Liver (tissue), 9 donors: ENCODE data around the gene CDH4. TPM values are rescaled to one million over a fixed set of nuclear protein-coding genes. Genes with fewer than 3 reads are reported as not detected.

Source experiments
- DNase-seq: peaks from one replicate; pipeline ENCODE4 v3.0.0-alpha.2; 2017; ENCODE audit warnings: low spot score
- H3K27ac ChIP-seq, 2 donors: one replicate each; pipeline ENCODE4 v1.7.0; 2013; ENCODE audit warnings: inconsistent platforms in 2 of 2, low read length in 2 of 2, control low read depth in 1 of 2, low read depth in 1 of 2, mild to moderate bottlenecking in 1 of 2
- H3K27me3 ChIP-seq, 4 donors: one replicate each; pipeline versions ENCODE4 v1.6.1 to v1.7.0; 2013; ENCODE audit warnings: low read length in 3 of 4, inconsistent platforms in 1 of 4, mild to moderate bottlenecking in 1 of 4, moderate library complexity in 1 of 4; ENCODE audit not compliant: control insufficient read depth in 4 of 4, insufficient read depth in 4 of 4
- H3K36me3 ChIP-seq, 4 donors: one replicate each; pipeline versions ENCODE4 v1.6.1 to v1.7.0; 2013; ENCODE audit warnings: low read length in 3 of 4, mild to moderate bottlenecking in 3 of 4, low read depth in 1 of 4, moderate library complexity in 1 of 4; ENCODE audit not compliant: control insufficient read depth in 4 of 4, insufficient read depth in 3 of 4
- H3K4me1 ChIP-seq, 4 donors: one replicate each; pipeline versions ENCODE4 v1.6.1 to v1.7.0; 2013; ENCODE audit warnings: low read length in 3 of 4, mild to moderate bottlenecking in 3 of 4, moderate library complexity in 1 of 4; ENCODE audit not compliant: control insufficient read depth in 4 of 4, insufficient read depth in 4 of 4
- H3K4me3 ChIP-seq, 3 donors: one replicate each; pipeline versions ENCODE4 v1.6.1 to v1.7.0; 2013; ENCODE audit warnings: low read length in 3 of 3, control low read depth in 1 of 3, low read depth in 1 of 3, mild to moderate bottlenecking in 1 of 3
- H3K9ac ChIP-seq, 2 donors: one replicate each; pipeline ENCODE4 v1.7.0; 2013; ENCODE audit warnings: low read length in 2 of 2, mild to moderate bottlenecking in 2 of 2, moderate library complexity in 2 of 2, control low read depth in 1 of 2, low read depth in 1 of 2
- H3K9me3 ChIP-seq, 4 donors: one replicate each; pipeline versions ENCODE4 v1.6.1 to v1.7.0; 2013; ENCODE audit warnings: low read length in 3 of 4; ENCODE audit not compliant: control insufficient read depth in 4 of 4
- ATF3 ChIP-seq: IDR thresholded peaks from 2 replicates; pipeline ENCODE4 v1.6.1; 2016; ENCODE audit warnings: antibody characterized with exemption
- CTCF ChIP-seq: fragments of 150-350 bp; IDR thresholded peaks from 2 replicates; pipeline ENCODE4 v1.5.1; 2017; ENCODE audit warnings: improper control_type of control experiment, low read depth, low read length; ENCODE audit not compliant: missing input control
- EGR1 ChIP-seq, 2 donors: IDR thresholded peaks; 2 replicates each; pipeline ENCODE4 v1.6.1; 2016 to 2018; ENCODE audit warnings: antibody characterized with exemption in 2 of 2, low read depth in 2 of 2
- FOXA1 ChIP-seq: IDR thresholded peaks from 2 replicates; pipeline ENCODE4 v1.6.1; 2016; ENCODE audit warnings: antibody characterized with exemption
- FOXA2 ChIP-seq: IDR thresholded peaks from 2 replicates; pipeline ENCODE4 v1.6.1; 2016; ENCODE audit warnings: antibody characterized with exemption
- GABPA ChIP-seq, 2 donors: IDR thresholded peaks in 1 of 2; conservative IDR thresholded peaks in 1 of 2; 2 replicates each; pipeline ENCODE4 v1.6.1; 2016; ENCODE audit warnings: antibody characterized with exemption in 2 of 2, mild to moderate bottlenecking in 1 of 2, moderate library complexity in 1 of 2
- HNF4G ChIP-seq: IDR thresholded peaks from 2 replicates; pipeline ENCODE4 v1.6.1; 2016; ENCODE audit warnings: antibody characterized with exemption
- JUND ChIP-seq, 2 donors: IDR thresholded peaks; 2 replicates each; pipeline ENCODE4 v1.6.1; 2016; ENCODE audit warnings: antibody characterized with exemption in 2 of 2
- MAX ChIP-seq: IDR thresholded peaks from 2 replicates; pipeline ENCODE4 v1.6.1; 2016; ENCODE audit warnings: antibody characterized with exemption
- NR2F2 ChIP-seq: IDR thresholded peaks from 2 replicates; pipeline ENCODE4 v1.6.1; 2016; ENCODE audit warnings: antibody characterized with exemption
- RAD21 ChIP-seq, 2 donors: IDR thresholded peaks; 2 replicates each; pipeline ENCODE4 v1.6.1; 2016; ENCODE audit warnings: antibody characterized with exemption in 2 of 2, mild to moderate bottlenecking in 2 of 2
- REST ChIP-seq: IDR thresholded peaks from 2 replicates; pipeline ENCODE4 v1.6.1; 2016; ENCODE audit warnings: antibody characterized with exemption, mild to moderate bottlenecking
- RXRA ChIP-seq, 2 donors: IDR thresholded peaks; 2 replicates each; pipeline ENCODE4 v1.6.1; 2017 to 2018; ENCODE audit warnings: antibody characterized with exemption in 2 of 2, mild to moderate bottlenecking in 1 of 2
- SP1 ChIP-seq: IDR thresholded peaks from 2 replicates; pipeline ENCODE4 v1.6.1; 2018; ENCODE audit warnings: antibody characterized with exemption, mild to moderate bottlenecking
- TAF1 ChIP-seq: conservative IDR thresholded peaks from 2 replicates; pipeline ENCODE4 v1.6.1; 2016; ENCODE audit warnings: antibody characterized with exemption, mild to moderate bottlenecking
- ZBTB33 ChIP-seq: IDR thresholded peaks from 2 replicates; pipeline ENCODE4 v1.6.1; 2016; ENCODE audit warnings: antibody characterized with exemption
- WGBS: extraction: QIAGEN DNeasy Blood & Tissue Kit; methylation state at CpG from one replicate; pipeline ENCODE4 v1.1.7; 2013; 5-methylcytosine and 5-hydroxymethylcytosine counted together
- polyA plus RNA-seq, 2 donors: library from polyadenylated mRNA; stranded (reverse) in 1 of 2; unstranded in 1 of 2; fragments of 200-250 nt in 1 of 2; fragments of >200 nt in 1 of 2; fragmentation: Nextera tagmentation in 1 of 2; extraction: Ambion mirVana in 1 of 2; gene quantifications; one replicate each; pipeline versions ENCODE4 v1.2.1 to v1.2.3, GENCODE V29; 2013 to 2015
- total RNA-seq, 2 donors: library from RNA; depleted of rRNA; stranded (reverse); fragments of >200 nt; gene quantifications; one replicate each; pipeline ENCODE4 v1.2.3, GENCODE V29; 2014
- donor health status: healthy.
- donor health status: healthy.
- donor health status: healthy.
- donor health status: healthy.
- donor health status: healthy.

The CDH4 gene
- total and polyA plus RNA-seq, 4 donors, result 0.03 to 0.25 (median 0.19) TPM; not detected in 1

GRCh38 chr20:61314326-61315010, 62.4 kb downstream of the CDH4 start:
- DNase-seq, result no peak
- no peaks in the 10 kb centered on the region for H3K36me3 ChIP-seq
- TF ChIP-seq TAF1, result no peak
- TF ChIP-seq RAD21 (IDR thresholded peaks at IDR 0.05), result no peak
- no peak for TF ChIP-seq GABPA (IDR thresholded peaks at IDR 0.05 in 1 of 2, conservative IDR thresholded peaks at IDR 0.05 in 1 of 2)
- no peak for TF ChIP-seq FOXA1
- no peak for TF ChIP-seq FOXA2
- no peak for TF ChIP-seq RXRA (IDR thresholded peaks at IDR 0.05)
- no peak for TF ChIP-seq MAX
- TF ChIP-seq REST, result no peak
- no peak for TF ChIP-seq ATF3
- no peak for TF ChIP-seq NR2F2
- TF ChIP-seq HNF4G, result no peak
- TF ChIP-seq JUND (IDR thresholded peaks at IDR 0.05), result no peak
- TF ChIP-seq ZBTB33, result no peak
- no peak for TF ChIP-seq SP1
- no peak for TF ChIP-seq EGR1 (IDR thresholded peaks at IDR 0.05; ENCODE audit: low read depth in 2 of 2)
- H3K9me3 ChIP-seq, result no peaks in the 10 kb centered on the region
- H3K4me3 ChIP-seq, result no peak overlapping the region
- H3K27me3 ChIP-seq, result peaks cover 0 to 3% (median 0%) of the 10 kb centered on the region in 4 donors
- H3K4me1 ChIP-seq, result no peaks in the 10 kb centered on the region
- H3K27ac ChIP-seq, result no peak overlapping the region
- 79% methylated on average over 17 of the region's 17 CpGs for WGBS
- H3K9ac ChIP-seq, result no peak overlapping the region

- Histone ChIP-seq H3K4me1 (no peaks in the 10 kb centered on the region), H3K4me3 (no peak overlapping the region), H3K36me3 (no peaks in the 10 kb centered on the region), H3K9me3 (no peaks in the 10 kb centered on the region), H3K9ac (no peak overlapping the region), H3K27me3 (peaks cover 0 to 3% (median 0%) of the 10 kb centered on the region in 4 donors), H3K27ac (no peak overlapping the region)
- WGBS, result 75% methylated on average over 9 of the region's 9 CpGs
- no peak for DNase-seq
- TF ChIP-seq EGR1 (IDR thresholded peaks at IDR 0.05; ENCODE audit: low read depth in 2 of 2) (no peak), CTCF (no peak)
These were observed 63.3 kb downstream of the CDH4 start for GRCh38 chr20:61315319-61315718.
